SK-N-SH (cell line): Measurements from ENCODE around the gene SURF4. TPM values are rescaled to one million over a fixed set of nuclear protein-coding genes. Genes with fewer than 3 reads are reported as not detected.

ENCODE experiments used
- CTCF ChIA-PET: fragments of 300-600, 350-600 bp; formaldehyde crosslinking; extraction: SDS; loops from one replicate; lab custom pipeline; 2021; lab: Yijun Ruan, JAX
- POLR2A ChIA-PET: fragments of 350-600 bp; sonication (Branson Sonifier 250); formaldehyde crosslinking; extraction: SDS; loops from one replicate; lab custom pipeline; 2020; ENCODE audit warnings: antibody characterized with exemption, inconsistent platforms; lab: Yijun Ruan, JAX
- DNase-seq: peaks from one replicate; pipeline ENCODE4 v3.0.0; 2012
- H2AFZ ChIP-seq: fragments of 200-600 bp; sonication (generic); 2 replicates; pipeline ENCODE4 v1.8.1; 2016; ENCODE audit warnings: antibody characterized with exemption, mild to moderate bottlenecking, low read depth
- H3F3A ChIP-seq: fragments of 200-600 bp; sonication (generic); replicated peaks from 2 replicates; pipeline ENCODE3; 2016; ENCODE audit warnings: antibody characterized with exemption, mild to moderate bottlenecking; ENCODE audit not compliant: insufficient read depth
- H3K27ac ChIP-seq, 2 experiments: fragments of 200-500 bp in 1 of 2; fragments of 200-600 bp in 1 of 2; sonication (Bioruptor generic) in 1 of 2; sonication (generic), shearing (Covaris generic) in 1 of 2; 2 replicates each; pipeline versions ENCODE4 v1.5.1 to v1.6.1; 2014 to 2016; ENCODE audit warnings: low read depth in 2 of 2, inconsistent platforms in 1 of 2, low read length in 1 of 2, mild to moderate bottlenecking in 1 of 2, mixed read lengths in 1 of 2
- H3K27me3 ChIP-seq: fragments of 200-600 bp; sonication (generic), shearing (Covaris generic); 2 replicates; pipeline ENCODE4 v1.6.1; 2016; ENCODE audit warnings: mixed run types; ENCODE audit not compliant: insufficient read depth
- H3K36me3 ChIP-seq, 2 experiments: fragments of 200-500 bp in 1 of 2; fragments of 200-600 bp in 1 of 2; sonication (Bioruptor generic) in 1 of 2; sonication (generic) in 1 of 2; replicated peaks in 1 of 2; 2 replicates each; pipeline versions ENCODE3 to v1.5.1; 2014 to 2016; ENCODE audit warnings: low read length in 1 of 2, mild to moderate bottlenecking in 1 of 2; ENCODE audit not compliant: insufficient read depth in 2 of 2, control insufficient read depth in 1 of 2
- H3K4me1 ChIP-seq, 2 experiments: fragments of 200-500 bp in 1 of 2; fragments of 200-600 bp in 1 of 2; sonication (Bioruptor generic) in 1 of 2; sonication (generic), shearing (Covaris generic) in 1 of 2; 2 replicates each; pipeline versions ENCODE4 v1.5.1 to v1.6.1; 2014 to 2016; ENCODE audit warnings: low read depth in 1 of 2, low read length in 1 of 2, mixed run types in 1 of 2; ENCODE audit not compliant: insufficient read depth in 2 of 2, control insufficient read depth in 1 of 2
- H3K4me2 ChIP-seq: fragments of 200-600 bp; sonication (generic), shearing (Covaris generic); 2 replicates; pipeline ENCODE4 v1.6.1; 2017; ENCODE audit warnings: mixed run types
- H3K4me3 ChIP-seq, 2 experiments: fragments of 200-500 bp in 1 of 2; fragments of 200-600 bp in 1 of 2; sonication (Bioruptor generic) in 1 of 2; sonication (generic), shearing (Covaris generic) in 1 of 2; 2 replicates each; pipeline versions ENCODE4 v1.5.1 to v1.8.1; 2014 to 2016; ENCODE audit warnings: low read depth in 2 of 2, inconsistent platforms in 1 of 2, low read length in 1 of 2, mild to moderate bottlenecking in 1 of 2, mixed read lengths in 1 of 2, moderate library complexity in 1 of 2
- H3K79me2 ChIP-seq: fragments of 200-600 bp; sonication (generic); 2 replicates; pipeline ENCODE4 v1.8.1; 2017; ENCODE audit warnings: mild to moderate bottlenecking; ENCODE audit not compliant: insufficient read depth
- H3K9ac ChIP-seq: fragments of 200-600 bp; sonication (generic); 2 replicates; pipeline ENCODE4 v1.6.1; 2017; ENCODE audit warnings: mixed run types
- H3K9me2 ChIP-seq: fragments of 200-600 bp; sonication (generic); 2 replicates; pipeline ENCODE4 v1.6.1; 2017; ENCODE audit warnings: mixed run types
- H3K9me3 ChIP-seq: fragments of 200-600 bp; sonication (generic); 2 replicates; pipeline ENCODE4 v1.6.1; 2017; ENCODE audit warnings: mixed run types, mild to moderate bottlenecking, moderate library complexity
- H4K20me1 ChIP-seq: fragments of 200-600 bp; sonication (generic); 2 replicates; pipeline ENCODE4 v1.6.1; 2017; ENCODE audit warnings: mild to moderate bottlenecking, mixed run types; ENCODE audit not compliant: insufficient read depth
- CHD2 ChIP-seq: fragments of 150-350 bp; IDR thresholded peaks from 2 replicates; pipeline ENCODE4 v1.6.1; 2018; ENCODE audit warnings: low read length; ENCODE audit not compliant: partially characterized antibody
- CTCF ChIP-seq: fragments of 200-600 bp; sonication (generic); IDR thresholded peaks from 2 replicates; pipeline ENCODE4 v1.6.1; 2017; ENCODE audit warnings: antibody characterized with exemption, mild to moderate bottlenecking, moderate library complexity
- FOXJ3 ChIP-seq: sonication (generic); formaldehyde crosslinking; IDR thresholded peaks from 2 replicates; pipeline ENCODE4 v1.5.1; 2020; ENCODE audit warnings: mild to moderate bottlenecking, missing genetic modification reagents
- GABPA ChIP-seq: IDR thresholded peaks from 2 replicates; pipeline ENCODE4 v1.4.0; 2012; ENCODE audit warnings: low read depth, mild to moderate bottlenecking
- NRF1 ChIP-seq: IDR thresholded peaks from 2 replicates; pipeline ENCODE4 v1.6.1; 2012; ENCODE audit warnings: low read depth, mild to moderate bottlenecking, low read length
- PBX3 ChIP-seq: IDR thresholded peaks from 2 replicates; pipeline ENCODE4; 2012
- RCOR1 ChIP-seq: fragments of 150-350 bp; IDR thresholded peaks from 2 replicates; pipeline ENCODE4 v1.6.1; 2017; ENCODE audit warnings: antibody characterized with exemption, low read length
- RFX5 ChIP-seq: IDR thresholded peaks from 2 replicates; pipeline ENCODE4 v1.6.1; 2012; ENCODE audit warnings: mild to moderate bottlenecking, improper control_type of control experiment, low read length
- TCF12 ChIP-seq: IDR thresholded peaks from 2 replicates; pipeline ENCODE4 v1.4.0; 2012
- USF2 ChIP-seq: fragments of 150-350 bp; IDR thresholded peaks from 2 replicates; pipeline ENCODE4 v1.6.1; 2017; ENCODE audit warnings: antibody characterized with exemption, low read length, low read depth, borderline replicate concordance
- YY1 ChIP-seq: IDR thresholded peaks from 2 replicates; pipeline ENCODE4 v1.4.0; 2012; ENCODE audit warnings: low read depth, mild to moderate bottlenecking
- WGBS: methylation state at CpG from one replicate; pipeline ENCODE4 v1.1.6; 2017; ENCODE audit warnings: low lambda C conversion rate; 5-methylcytosine and 5-hydroxymethylcytosine counted together
- polyA plus RNA-seq, 3 experiments: library from polyadenylated mRNA; depleted of rRNA; stranded (reverse); fragments of >200 nt; gene quantifications; 2 replicates each; pipeline ENCODE4 v1.2.3, GENCODE V29; 2012

Gene SURF4
- polyA plus RNA-seq, 1 of the 3 experiments (the other 2 are of a cell fraction), result 165 TPM

GRCh38 chr9:133386338-133386737 lies 10.5 kb upstream of the SURF4 start:
- Histone ChIP-seq H3K27ac (no peak overlapping the region), H3F3A (no peaks in the 10 kb centered on the region), H3K9me3 (no peaks in the 10 kb centered on the region), H3K4me3 (no peak overlapping the region), H3K4me1 (no peaks in the 10 kb centered on the region)
- WGBS, result 71% methylated on average over 5 of the region's 13 CpGs
- DNase-seq, result no peak
- TF ChIP-seq RCOR1 (no peak), NRF1 (no peak), USF2 (no peak)
- TF ChIP-seq, all 33 proteins: peak for 0
- ChIA-PET CTCF (interaction anchor here (0.6 to 1.3 kb wide), 3 partner anchors 56 to 1060 kb away, joined by 3 to 6 read pairs (median 3); no protein-coding TSS in a partner anchor), POLR2A (interaction anchor here (0.7 to 0.9 kb wide), 2 partner anchors 10 to 39 kb away, joined by 3 read pairs; partner anchors contain the start of genes MED22, RPL7A and STKLD1)
- Histone ChIP-seq H3K27me3 (no peaks in the 10 kb centered on the region), H3K9me2 (no peaks in the 10 kb centered on the region), H3K4me2 (no peak overlapping the region), H3K9ac (no peak overlapping the region), H4K20me1 (no peaks in the 10 kb centered on the region), H3K79me2 (no peaks in the 10 kb centered on the region), H2AFZ (no peak overlapping the region), H3K36me3 (no peaks in the 10 kb centered on the region)

GRCh38 chr9:133385452-133385851 lies 9.6 kb upstream of the SURF4 start:
- TF ChIP-seq GABPA (no peak), CHD2 (no peak), PBX3 (no peak), CTCF (no peak), RFX5 (no peak), NRF1 (no peak), YY1 (no peak), TCF12 (no peak), FOXJ3 (CRISPR knock-in tag) (no peak)
- Histone ChIP-seq H3K79me2 (no peaks in the 10 kb centered on the region), H3K9me3 (no peaks in the 10 kb centered on the region), H3K27ac (no peak overlapping the region), H3K4me2 (no peak overlapping the region), H3K4me3 (no peak overlapping the region), H3K9me2 (no peaks in the 10 kb centered on the region), H3K9ac (no peak overlapping the region), H2AFZ (no peak overlapping the region), H3K27me3 (no peaks in the 10 kb centered on the region), H3K36me3 (no peaks in the 10 kb centered on the region), H3K4me1 (no peaks in the 10 kb centered on the region), H4K20me1 (no peaks in the 10 kb centered on the region), H3F3A (no peaks in the 10 kb centered on the region)
- WGBS, result 83% methylated on average over 12 of the region's 14 CpGs
- no peak for DNase-seq
- ChIA-PET POLR2A (interaction anchor here (0.9 kb wide), 1 partner anchor 9 kb away, joined by 3 read pairs; the partner anchor contains the start of gene STKLD1), CTCF (interaction anchor here (1.3 kb wide), 1 partner anchor 101 kb away, joined by 4 read pairs; no protein-coding TSS in a partner anchor)
